ENCODE data around the gene DGKG. TPM values are rescaled to one million over a fixed set of nuclear protein-coding genes. Genes with fewer than 3 reads are reported as not detected.

Gene DGKG
- total and polyA plus RNA-seq, 4 donors = 0.84 to 7.8 (median 1.7) TPM

GRCh38 chr3:186356152-186356551, 5.9 kb downstream of the DGKG start:
- 91% methylated on average over 5 of the region's 5 CpGs for WGBS
- H3K4me1 ChIP-seq (ENCODE audit: control insufficient read depth in 4 of 4, insufficient read depth in 4 of 4, low read length in 3 of 4) = peaks cover 0 to 4% (median 0%) of the 10 kb centered on the region in 4 donors
- peaks cover 0 to 2% (median 0%) of the 10 kb centered on the region in 4 donors for H3K27me3 ChIP-seq (ENCODE audit: control insufficient read depth in 4 of 4, insufficient read depth in 4 of 4, low read length in 3 of 4)
- H3K9ac ChIP-seq (ENCODE audit: low read depth in 1 of 2, low read length in 2 of 2) = no peak overlapping the region
- DNase-seq (ENCODE audit: low spot score) = no peak
- TF ChIP-seq EGR1 (IDR thresholded peaks at IDR 0.05; ENCODE audit: low read depth in 2 of 2) = no peak
- no peak for TF ChIP-seq HNF4G (IDR thresholded peaks at IDR 0.05)
- no peak for TF ChIP-seq CTCF (IDR thresholded peaks at IDR 0.05; ENCODE audit: low read depth, low read length, missing input control)
- TF ChIP-seq RAD21 (IDR thresholded peaks at IDR 0.05) = no peak
- TF ChIP-seq SP1 (IDR thresholded peaks at IDR 0.05) = no peak
- no peak for TF ChIP-seq JUND (IDR thresholded peaks at IDR 0.05)
- no peak for TF ChIP-seq MAX (IDR thresholded peaks at IDR 0.05)
- no peak for TF ChIP-seq HNF4A (conservative IDR thresholded peaks at IDR 0.05)
- no peak for TF ChIP-seq ATF3 (IDR thresholded peaks at IDR 0.05)
- no peak for TF ChIP-seq YY1 (IDR thresholded peaks at IDR 0.05)
- TF ChIP-seq RXRA (IDR thresholded peaks at IDR 0.05) = no peak
- H3K27ac ChIP-seq (ENCODE audit: low read depth in 1 of 2, low read length in 2 of 2) = no peak overlapping the region
- H3K36me3 ChIP-seq (ENCODE audit: control insufficient read depth in 4 of 4, insufficient read depth in 3 of 4, low read depth in 1 of 4, low read length in 3 of 4) = no peaks in the 10 kb centered on the region
- no peak overlapping the region for H3K4me3 ChIP-seq (ENCODE audit: low read depth in 1 of 3, low read length in 3 of 3)
- no peaks in the 10 kb centered on the region for H3K9me3 ChIP-seq (ENCODE audit: control insufficient read depth in 4 of 4, low read length in 3 of 4)

GRCh38 chr3:186354100-186354499, 7.9 kb downstream of the DGKG start:
- H3K9ac ChIP-seq (ENCODE audit: low read depth in 1 of 2, low read length in 2 of 2) = no peak overlapping the region
- H3K36me3 ChIP-seq (ENCODE audit: control insufficient read depth in 4 of 4, insufficient read depth in 3 of 4, low read depth in 1 of 4, low read length in 3 of 4) = no peaks in the 10 kb centered on the region
- DNase-seq (ENCODE audit: low spot score) = no peak
- peaks cover 0 to 2% (median 0%) of the 10 kb centered on the region in 4 donors for H3K27me3 ChIP-seq (ENCODE audit: control insufficient read depth in 4 of 4, insufficient read depth in 4 of 4, low read length in 3 of 4)
- H3K27ac ChIP-seq (ENCODE audit: low read depth in 1 of 2, low read length in 2 of 2) = no peak overlapping the region
- 68% methylated on average over 5 of the region's 5 CpGs for WGBS
- TF ChIP-seq ZBTB33 (IDR thresholded peaks at IDR 0.05) = no peak
- peak; percentile 72 for TF ChIP-seq NR2F2 (IDR thresholded peaks at IDR 0.05)
- TF ChIP-seq FOXA1 (IDR thresholded peaks at IDR 0.05) = no peak
- no peak for TF ChIP-seq YY1 (IDR thresholded peaks at IDR 0.05)
- no peaks in the 10 kb centered on the region for H3K4me1 ChIP-seq (ENCODE audit: control insufficient read depth in 4 of 4, insufficient read depth in 4 of 4, low read length in 3 of 4)
- no peak overlapping the region for H3K4me3 ChIP-seq (ENCODE audit: low read depth in 1 of 3, low read length in 3 of 3)
- H3K9me3 ChIP-seq (ENCODE audit: control insufficient read depth in 4 of 4, low read length in 3 of 4) = no peaks in the 10 kb centered on the region

- H3K9ac ChIP-seq (ENCODE audit: low read depth in 1 of 2, low read length in 2 of 2) = no peak overlapping the region
- H3K36me3 ChIP-seq (ENCODE audit: control insufficient read depth in 4 of 4, insufficient read depth in 3 of 4, low read depth in 1 of 4, low read length in 3 of 4) = no peaks in the 10 kb centered on the region
- DNase-seq (ENCODE audit: low spot score) = no peak
- H3K9me3 ChIP-seq (ENCODE audit: control insufficient read depth in 4 of 4, low read length in 3 of 4) = no peaks in the 10 kb centered on the region
- WGBS = 85% methylated on average over 4 of the region's 4 CpGs
- no peak overlapping the region for H3K27ac ChIP-seq (ENCODE audit: low read depth in 1 of 2, low read length in 2 of 2)
- no peaks in the 10 kb centered on the region for H3K4me1 ChIP-seq (ENCODE audit: control insufficient read depth in 4 of 4, insufficient read depth in 4 of 4, low read length in 3 of 4)
- H3K27me3 ChIP-seq (ENCODE audit: control insufficient read depth in 4 of 4, insufficient read depth in 4 of 4, low read length in 3 of 4) = peaks cover 0 to 2% (median 0%) of the 10 kb centered on the region in 4 donors
- no peak overlapping the region for H3K4me3 ChIP-seq (ENCODE audit: low read depth in 1 of 3, low read length in 3 of 3)
- TF ChIP-seq EGR1 (IDR thresholded peaks at IDR 0.05; ENCODE audit: low read depth in 2 of 2) (no peak), REST (IDR thresholded peaks at IDR 0.05) (no peak), FOXA1 (IDR thresholded peaks at IDR 0.05) (no peak), HNF4A (conservative IDR thresholded peaks at IDR 0.05) (no peak), RXRA (IDR thresholded peaks at IDR 0.05) (no peak), CTCF (IDR thresholded peaks at IDR 0.05; ENCODE audit: low read depth, low read length, missing input control) (no peak), MAX (IDR thresholded peaks at IDR 0.05) (no peak), NR2F2 (IDR thresholded peaks at IDR 0.05) (no peak), YY1 (IDR thresholded peaks at IDR 0.05) (no peak)
Measured at GRCh38 chr3:186352369-186352768, 9.7 kb downstream of the DGKG start.

All from liver (tissue), 9 donors.